ENCODE results near the gene PDLIM5.

PDLIM5 gene

DNA sequence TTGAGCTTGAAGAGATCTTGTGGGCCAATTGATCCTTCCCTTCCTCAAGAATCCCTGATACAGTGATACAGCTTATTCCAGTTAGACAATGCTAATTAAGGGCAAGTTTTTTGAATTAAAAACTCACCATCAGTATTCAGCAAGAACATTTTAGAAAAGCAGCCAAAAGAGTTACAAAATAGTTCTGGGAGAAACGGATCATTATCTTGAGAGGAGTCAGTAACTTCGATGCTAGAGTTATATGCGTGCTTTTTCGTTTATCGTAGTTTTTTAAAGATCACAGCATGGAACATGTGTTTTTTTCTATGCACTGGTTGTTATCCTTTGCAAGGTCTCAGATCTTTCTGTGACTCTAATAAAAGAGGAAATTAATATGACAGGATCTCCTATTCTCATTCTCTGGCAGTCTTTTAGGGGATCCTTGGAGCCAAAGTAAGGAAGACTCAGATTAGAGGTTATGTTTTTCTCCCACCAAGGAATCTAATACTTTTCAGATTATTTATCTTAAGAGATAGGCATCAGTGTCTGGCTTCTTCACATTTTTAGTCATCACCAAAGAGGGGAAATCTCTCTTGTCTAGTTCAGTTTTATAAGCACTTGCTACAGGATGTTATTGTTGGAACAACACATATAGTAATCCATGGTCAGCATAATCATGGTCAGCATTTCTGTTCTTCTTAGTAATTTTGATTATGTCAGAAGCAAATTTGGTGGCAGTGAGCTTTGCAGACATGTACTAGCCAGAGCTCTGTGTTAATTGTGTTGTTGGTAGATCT is 109.7 kb downstream of the PDLIM5 start:
- DNase-seq (ENCODE audit: low read depth) = no peak

GRCh38 chr4:94562285-94562684 is 110.5 kb downstream of the PDLIM5 start:
- DNase-seq (ENCODE audit: low read depth) = no peak

DNA sequence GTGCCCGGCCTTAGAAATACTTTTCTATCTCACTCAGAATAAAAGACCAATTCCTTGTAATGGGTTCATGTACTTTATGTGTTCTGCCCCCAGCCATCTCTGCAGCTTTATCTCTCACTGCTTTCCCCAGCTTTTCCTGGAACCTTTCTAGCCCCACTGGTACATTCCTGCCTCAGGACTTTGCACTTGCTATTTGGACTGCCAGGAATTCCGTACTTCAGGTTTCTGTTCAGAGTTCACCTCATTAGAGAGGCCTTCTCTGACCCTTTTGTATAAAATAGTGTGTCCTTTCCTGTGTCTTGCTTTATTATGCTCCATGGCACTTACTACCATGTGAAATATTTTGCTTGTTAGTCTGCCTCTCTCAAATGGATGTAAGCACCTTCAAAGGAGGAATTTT is 112.5 kb downstream of the PDLIM5 start:
- no peak for DNase-seq (ENCODE audit: low read depth)

- no peak for DNase-seq (ENCODE audit: low read depth)
Observed at GRCh38 chr4:94566420-94566819, 114.7 kb downstream of the PDLIM5 start.

DNA sequence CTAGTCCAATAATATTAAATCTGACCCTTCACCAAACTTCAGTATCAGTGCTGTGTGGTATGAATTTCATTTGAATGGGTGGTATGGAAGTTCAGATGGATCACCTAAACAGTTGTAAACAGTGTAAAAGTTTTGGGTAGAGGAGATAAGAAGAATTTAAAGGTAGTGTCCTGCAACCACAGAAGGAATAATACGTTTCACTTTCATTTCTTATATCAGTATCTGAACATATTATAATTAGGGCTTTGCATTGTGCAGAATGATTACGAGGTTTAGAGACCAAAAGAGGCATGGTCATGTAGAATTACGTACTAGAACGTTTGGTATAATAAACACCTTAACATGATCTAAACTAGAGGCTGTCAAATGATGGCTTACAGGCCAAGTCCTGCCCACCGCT is 116.1 kb downstream of the PDLIM5 start:
- DNase-seq (ENCODE audit: low read depth) = no peak

DNA sequence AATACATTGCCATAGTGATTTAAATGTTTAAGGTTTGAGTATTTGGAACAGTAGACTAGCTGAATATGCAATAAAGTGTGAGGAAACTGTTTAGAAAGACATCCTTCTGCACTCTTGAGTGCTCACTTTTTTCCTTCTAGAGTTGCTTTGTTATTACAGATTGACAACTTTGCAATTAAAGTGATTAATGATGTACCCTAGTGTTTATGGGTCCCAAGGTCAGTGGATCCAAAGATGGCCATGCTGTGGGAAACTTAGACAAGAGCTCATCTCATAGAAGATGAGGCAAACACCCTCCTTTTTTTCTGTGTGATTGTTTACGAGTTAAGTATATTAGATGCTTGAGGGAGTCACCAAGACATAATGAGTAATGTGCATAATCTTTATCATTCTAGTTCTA is 118.8 kb downstream of the PDLIM5 start:
- no peak for DNase-seq (ENCODE audit: low read depth)

DNA sequence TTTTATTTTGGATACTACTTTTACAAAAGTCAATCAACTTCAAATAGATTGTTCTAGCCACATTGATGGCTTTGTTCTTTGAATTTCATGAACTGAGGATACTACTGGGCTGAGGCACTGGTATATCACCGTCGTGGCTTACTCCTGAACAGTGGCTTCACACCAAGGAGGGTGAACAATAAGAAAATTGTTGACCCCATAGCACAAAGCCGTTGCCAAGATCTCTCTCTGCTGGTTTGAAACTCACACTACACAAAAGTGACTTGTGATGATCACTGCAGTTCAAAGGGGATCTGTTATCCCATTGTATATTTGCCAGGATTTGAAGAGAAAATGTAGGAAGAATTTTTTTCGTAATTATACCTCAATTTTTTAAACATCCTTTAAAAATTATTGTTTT is 119.6 kb downstream of the PDLIM5 start:
- no peak for DNase-seq (ENCODE audit: low read depth)

DNA sequence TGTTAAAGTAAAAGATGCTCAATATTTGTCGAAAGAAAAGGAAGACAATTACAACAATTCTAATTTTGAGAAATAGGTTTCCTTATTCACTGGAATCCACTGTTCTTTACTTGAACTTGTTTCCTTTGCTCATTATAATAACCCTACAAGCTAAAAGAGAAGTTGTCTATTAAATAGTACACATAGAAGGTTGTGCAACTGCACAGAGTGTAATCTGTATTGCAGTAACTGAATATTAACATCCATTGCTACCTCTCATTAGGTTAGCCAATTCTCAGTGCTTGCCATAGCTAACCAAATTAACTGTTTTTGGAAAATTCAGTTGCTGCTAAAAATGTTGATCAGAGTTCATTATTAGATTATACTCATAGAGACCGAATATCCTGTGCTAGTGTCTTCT is 120.0 kb downstream of the PDLIM5 start:
- no peak for DNase-seq (ENCODE audit: low read depth)

DNA sequence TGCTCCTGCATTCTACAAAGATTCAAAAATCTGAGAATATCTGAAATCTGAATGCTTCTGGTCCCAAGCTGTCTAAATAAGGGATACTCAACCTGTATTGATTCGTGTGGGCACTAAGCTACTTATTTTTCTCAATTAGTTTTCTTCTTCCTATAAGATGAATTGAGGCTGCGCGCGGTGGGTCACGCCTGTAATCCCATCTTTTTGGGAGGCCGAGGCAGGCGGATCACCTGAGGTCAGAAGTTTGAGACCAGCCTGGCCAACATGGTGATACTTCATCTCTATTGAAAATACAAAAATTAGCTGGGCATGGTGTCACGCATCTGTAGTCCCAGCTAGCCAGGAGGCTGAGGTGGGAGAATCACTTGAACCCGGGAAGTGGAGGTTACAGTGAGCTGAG is 122.3 kb downstream of the PDLIM5 start:
- no peak for DNase-seq (ENCODE audit: low read depth)

DNA sequence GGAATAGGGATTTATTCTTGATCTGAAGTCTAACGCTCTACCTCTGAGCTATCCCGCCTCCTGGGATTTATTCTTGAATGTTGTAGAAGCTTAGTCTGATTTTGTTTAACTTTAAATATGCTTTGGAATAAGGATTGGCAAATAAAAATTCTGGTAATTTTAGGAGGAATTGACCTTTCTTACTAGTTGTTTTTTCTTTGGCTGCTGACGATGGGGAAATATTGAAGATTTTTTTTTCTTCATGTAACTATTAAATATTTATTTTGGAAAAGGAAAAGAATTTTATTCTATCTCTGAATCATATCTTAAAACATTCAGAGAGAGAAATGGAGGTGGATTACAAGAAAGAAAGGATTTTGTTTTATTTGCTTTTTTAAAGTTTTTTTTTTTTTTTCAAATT is 122.9 kb downstream of the PDLIM5 start:
- no peak for DNase-seq (ENCODE audit: low read depth)

- DNase-seq (ENCODE audit: low read depth) = no peak
Observed at GRCh38 chr4:94575652-94576051, 123.9 kb downstream of the PDLIM5 start.

GRCh38 chr4:94576210-94576609 is 124.5 kb downstream of the PDLIM5 start:
- DNase-seq (ENCODE audit: low read depth) = no peak

- DNase-seq (ENCODE audit: low read depth) = no peak
Observed at GRCh38 chr4:94577136-94577535, 125.4 kb downstream of the PDLIM5 start.

- no peak for DNase-seq (ENCODE audit: low read depth)
Observed at GRCh38 chr4:94578195-94578594, 126.5 kb downstream of the PDLIM5 start.

DNA sequence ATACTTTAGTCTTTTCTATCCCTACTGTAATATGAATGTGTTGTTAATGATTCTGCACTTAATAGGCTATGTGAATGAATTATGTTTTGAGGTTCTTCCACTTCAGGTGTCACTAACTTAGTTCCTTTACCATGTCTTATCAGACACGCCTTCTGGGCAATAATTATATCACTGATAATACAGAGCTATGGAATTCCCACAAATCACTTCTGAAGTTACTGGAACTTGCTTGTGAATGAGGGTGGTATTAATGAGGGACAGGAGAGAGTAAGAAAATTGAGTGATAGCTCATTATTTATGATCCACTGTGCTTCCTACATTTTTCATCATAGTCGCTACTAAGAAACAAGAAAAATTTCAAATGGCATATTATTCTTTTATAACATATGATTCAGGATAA is 130.0 kb downstream of the PDLIM5 start:
- DNase-seq (ENCODE audit: low read depth) = no peak

DNA sequence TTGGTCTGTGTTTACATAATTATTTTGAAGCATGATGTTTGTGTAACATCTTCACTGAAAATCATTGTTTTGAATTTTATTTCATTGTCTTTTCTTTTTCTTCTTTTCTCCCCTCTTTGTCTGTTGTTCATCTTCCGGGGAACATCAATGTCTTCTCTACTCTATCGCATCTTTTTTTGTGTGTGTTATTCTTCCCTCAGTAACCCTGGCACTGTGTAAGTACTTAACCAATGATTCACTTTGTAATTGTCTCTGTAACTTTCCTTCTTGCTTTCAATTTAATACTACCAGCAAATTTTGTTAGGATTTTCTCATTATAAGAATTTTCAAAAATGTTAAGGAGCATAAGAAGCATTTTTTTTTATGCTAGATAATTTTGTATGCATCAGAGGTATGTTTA is 130.8 kb downstream of the PDLIM5 start:
- DNase-seq (ENCODE audit: low read depth) = no peak

GRCh38 chr4:94583914-94584641 is 132.3 kb downstream of the PDLIM5 start:
- no peak for DNase-seq (ENCODE audit: low read depth)

DNA sequence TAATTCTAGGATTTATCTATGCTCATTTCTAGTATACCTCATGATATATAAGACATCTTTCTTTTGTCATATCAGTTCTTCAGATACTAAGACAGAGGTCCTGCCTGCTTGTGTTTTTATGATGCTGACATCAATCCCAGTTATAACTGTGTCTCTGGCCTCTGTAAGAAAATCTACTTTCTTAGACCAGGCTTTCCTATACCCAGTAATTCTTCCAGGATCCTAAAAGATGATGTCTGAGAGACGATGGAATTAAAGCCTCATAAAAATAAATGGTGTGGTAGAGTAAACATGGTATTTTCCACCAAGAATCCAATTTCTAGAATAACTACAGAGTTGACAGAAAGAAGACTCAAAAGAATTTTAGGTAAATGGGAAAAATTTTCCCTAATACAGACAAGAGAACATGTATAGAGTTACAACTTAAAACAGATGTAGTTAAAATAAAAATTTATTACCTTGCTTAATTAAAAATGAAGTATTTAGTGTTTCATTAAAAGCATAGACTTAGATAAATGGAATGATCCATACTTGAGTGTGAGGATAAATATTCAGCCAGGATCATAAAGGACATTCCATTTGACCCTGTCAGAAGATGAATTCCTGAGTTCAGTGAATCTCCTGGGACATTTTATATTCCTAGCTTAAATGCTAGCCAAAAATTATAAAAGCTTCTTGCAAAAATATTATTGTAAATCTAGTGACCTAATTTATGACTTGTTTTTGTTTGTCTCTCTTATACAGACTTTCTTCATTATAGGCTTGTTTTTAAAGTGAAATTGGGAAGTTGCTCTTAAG is 137.4 kb downstream of the PDLIM5 start:
- DNase-seq (ENCODE audit: low read depth) = no peak

DNA sequence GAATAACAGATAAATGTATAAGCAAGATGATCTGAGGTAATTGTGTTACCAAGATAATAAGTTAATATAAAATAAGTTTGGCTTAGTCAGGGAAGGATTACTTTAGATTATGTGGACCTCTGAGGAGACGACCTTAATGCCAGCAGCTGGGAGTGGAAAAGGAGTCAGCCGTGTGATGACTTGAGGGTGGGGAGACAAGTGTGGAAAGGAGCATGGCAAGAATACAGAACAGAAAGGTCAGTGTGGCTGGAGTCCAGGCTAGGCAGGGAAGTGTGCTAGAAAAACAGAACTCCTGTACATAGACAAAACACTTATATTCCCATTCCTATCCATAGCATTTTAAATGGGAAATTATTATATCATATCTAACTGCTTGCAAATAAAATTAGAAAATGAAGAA is 138.8 kb downstream of the PDLIM5 start:
- no peak for DNase-seq (ENCODE audit: low read depth)

DNA sequence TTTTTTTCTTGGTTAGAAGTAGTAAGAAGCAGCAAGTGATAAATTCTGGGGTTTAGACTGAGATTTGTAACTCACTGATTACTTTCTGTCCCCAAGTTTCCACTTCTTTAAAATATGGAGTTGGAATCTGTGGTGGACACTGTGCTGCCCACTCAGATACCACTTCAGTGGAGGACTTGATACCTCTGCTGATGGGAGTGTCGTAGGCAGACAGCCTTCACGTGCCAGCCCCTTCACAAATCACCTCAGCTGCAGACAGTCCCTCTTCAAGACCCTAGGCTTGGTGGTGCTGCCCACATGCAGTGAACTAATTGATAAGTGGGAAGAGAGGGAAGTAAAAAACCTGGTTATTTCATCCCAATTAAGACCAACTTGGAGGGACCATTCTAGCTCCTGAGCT is 139.5 kb downstream of the PDLIM5 start:
- no peak for DNase-seq (ENCODE audit: low read depth)

DNA sequence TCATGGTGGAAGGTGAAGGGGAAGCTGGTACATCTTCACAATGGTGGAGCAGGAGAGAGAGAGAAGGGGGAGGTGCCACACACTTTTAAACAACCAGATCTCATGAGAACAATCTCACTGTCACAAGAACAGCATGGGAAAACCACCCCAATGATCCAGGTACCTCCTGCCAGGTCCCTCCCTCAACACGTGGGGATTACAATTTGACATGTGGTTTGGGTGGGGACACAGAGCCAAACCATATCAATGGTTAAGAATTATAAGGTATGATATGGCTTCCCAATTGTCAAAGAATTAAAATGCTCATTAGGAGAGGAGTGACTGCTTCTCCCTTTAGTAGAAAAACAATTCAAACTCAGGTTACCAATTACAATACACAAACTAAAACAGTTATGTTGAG is 143.3 kb downstream of the PDLIM5 start:
- DNase-seq (ENCODE audit: low read depth) = no peak

DNA sequence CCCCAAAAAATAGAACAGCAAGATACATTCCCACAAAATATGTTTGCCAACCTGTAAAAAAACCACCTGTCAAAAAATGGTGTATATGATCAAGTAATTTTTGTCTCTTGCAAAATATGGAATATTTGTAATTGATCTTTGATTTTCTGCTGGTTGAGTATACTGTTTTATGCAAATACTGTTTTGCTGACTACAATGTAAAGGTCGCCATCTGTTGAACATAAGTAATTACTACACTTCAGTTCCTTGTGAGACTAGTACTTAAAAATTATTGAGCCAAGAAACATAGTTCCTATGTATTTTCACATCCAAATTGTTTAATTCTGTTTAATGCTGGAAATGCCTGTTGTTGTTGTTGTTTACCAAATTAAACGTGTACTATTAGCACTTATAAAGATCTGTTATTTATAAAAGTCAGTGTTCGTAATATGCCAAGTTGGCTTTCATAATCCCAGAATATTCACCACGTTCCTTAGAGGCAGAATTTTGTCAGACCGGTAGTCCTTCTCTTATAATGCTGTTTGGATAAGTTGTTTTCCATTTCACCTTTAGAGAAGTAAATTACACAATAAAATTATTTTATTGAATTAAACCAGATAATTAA is 144.2 kb downstream of the PDLIM5 start:
- no peak for DNase-seq (ENCODE audit: low read depth)

GRCh38 chr4:94598758-94599157 is 147.0 kb downstream of the PDLIM5 start:
- DNase-seq (ENCODE audit: low read depth) = no peak
